Muscle layer of colon (tissue), 2 donors: ENCODE results near the gene TRIM29.

Experiments
- H3K27ac ChIP-seq: one replicate; pipeline ENCODE4 v1.7.0; 2013; ENCODE audit warnings: low read depth, mild to moderate bottlenecking, low read length, moderate library complexity
- H3K27me3 ChIP-seq, 2 donors: one replicate each; pipeline ENCODE4 v1.7.0; 2013; ENCODE audit warnings: low read length in 2 of 2, mild to moderate bottlenecking in 2 of 2; ENCODE audit not compliant: insufficient read depth in 2 of 2, control insufficient read depth in 1 of 2
- H3K36me3 ChIP-seq: one replicate; pipeline ENCODE4 v1.7.0; 2013; ENCODE audit warnings: mild to moderate bottlenecking, low read length; ENCODE audit not compliant: insufficient read depth
- H3K4me1 ChIP-seq: one replicate; pipeline ENCODE4 v1.7.0; 2013; ENCODE audit warnings: mild to moderate bottlenecking, low read length; ENCODE audit not compliant: insufficient read depth
- H3K4me3 ChIP-seq, 2 donors: one replicate each; pipeline ENCODE4 v1.7.0; 2013; ENCODE audit warnings: low read length in 2 of 2, low read depth in 1 of 2, mild to moderate bottlenecking in 1 of 2, moderate library complexity in 1 of 2
- H3K9ac ChIP-seq: one replicate; pipeline ENCODE4 v1.7.0; 2013; ENCODE audit warnings: low read length
- H3K9me3 ChIP-seq: one replicate; pipeline ENCODE4 v1.7.0; 2013; ENCODE audit warnings: mild to moderate bottlenecking, low read length
- donor health status: abdominal sarcoma.
- donor health status: Adenocarcinoma of cecum.

Gene TRIM29

GRCh38 chr11:120079750-120080610 is 57.9 kb downstream of the TRIM29 start:
- no peak overlapping the region for H3K9ac ChIP-seq
- H3K36me3 ChIP-seq = no peaks in the 10 kb centered on the region
- H3K9me3 ChIP-seq = no peaks in the 10 kb centered on the region
- no peaks in the 10 kb centered on the region for H3K27me3 ChIP-seq
- no peak overlapping the region for H3K27ac ChIP-seq
- H3K4me1 ChIP-seq = no peaks in the 10 kb centered on the region
- no peak overlapping the region for H3K4me3 ChIP-seq

GRCh38 chr11:120078397-120078796 is 59.5 kb downstream of the TRIM29 start:
- Histone ChIP-seq H3K4me1 (no peaks in the 10 kb centered on the region), H3K9ac (no peak overlapping the region), H3K9me3 (no peaks in the 10 kb centered on the region), H3K36me3 (no peaks in the 10 kb centered on the region), H3K27ac (no peak overlapping the region), H3K4me3 (no peak overlapping the region), H3K27me3 (no peaks in the 10 kb centered on the region)

GRCh38 chr11:120074076-120074475 is 63.8 kb downstream of the TRIM29 start:
- no peaks in the 10 kb centered on the region for H3K36me3 ChIP-seq
- no peak overlapping the region for H3K9ac ChIP-seq
- H3K4me3 ChIP-seq = no peak overlapping the region
- H3K27me3 ChIP-seq = no peaks in the 10 kb centered on the region
- H3K9me3 ChIP-seq = no peaks in the 10 kb centered on the region
- no peak overlapping the region for H3K27ac ChIP-seq
- no peaks in the 10 kb centered on the region for H3K4me1 ChIP-seq

- Histone ChIP-seq H3K9ac (no peak overlapping the region), H3K4me1 (no peaks in the 10 kb centered on the region), H3K4me3 (no peak overlapping the region), H3K27me3 (no peaks in the 10 kb centered on the region), H3K27ac (no peak overlapping the region), H3K36me3 (no peaks in the 10 kb centered on the region), H3K9me3 (no peaks in the 10 kb centered on the region)
Observed at GRCh38 chr11:120073196-120073595, 64.7 kb downstream of the TRIM29 start.

GRCh38 chr11:120068114-120068573 is 69.8 kb downstream of the TRIM29 start:
- no peaks in the 10 kb centered on the region for H3K9me3 ChIP-seq
- no peak overlapping the region for H3K9ac ChIP-seq
- no peaks in the 10 kb centered on the region for H3K4me1 ChIP-seq
- no peak overlapping the region for H3K4me3 ChIP-seq
- no peak overlapping the region for H3K27ac ChIP-seq
- no peaks in the 10 kb centered on the region for H3K27me3 ChIP-seq
- H3K36me3 ChIP-seq = no peaks in the 10 kb centered on the region

GRCh38 chr11:120067438-120068113 is 70.3 kb downstream of the TRIM29 start:
- Histone ChIP-seq H3K9me3 (no peaks in the 10 kb centered on the region), H3K36me3 (no peaks in the 10 kb centered on the region), H3K27me3 (no peaks in the 10 kb centered on the region), H3K9ac (no peak overlapping the region), H3K4me3 (no peak overlapping the region), H3K4me1 (no peaks in the 10 kb centered on the region), H3K27ac (no peak overlapping the region)

GRCh38 chr11:120066738-120067437 is 71.0 kb downstream of the TRIM29 start:
- no peak overlapping the region for H3K4me3 ChIP-seq
- H3K36me3 ChIP-seq = no peaks in the 10 kb centered on the region
- H3K27ac ChIP-seq = no peak overlapping the region
- H3K9me3 ChIP-seq = no peaks in the 10 kb centered on the region
- H3K4me1 ChIP-seq = no peaks in the 10 kb centered on the region
- no peaks in the 10 kb centered on the region for H3K27me3 ChIP-seq
- no peak overlapping the region for H3K9ac ChIP-seq

- no peaks in the 10 kb centered on the region for H3K9me3 ChIP-seq
- H3K36me3 ChIP-seq = no peaks in the 10 kb centered on the region
- H3K27me3 ChIP-seq = peaks cover 0 to 5% of the 10 kb centered on the region in 2 donors
- no peak overlapping the region for H3K4me3 ChIP-seq
- no peak overlapping the region for H3K27ac ChIP-seq
- H3K4me1 ChIP-seq = no peaks in the 10 kb centered on the region
- H3K9ac ChIP-seq = no peak overlapping the region
Observed at GRCh38 chr11:120065876-120066275, 72.0 kb downstream of the TRIM29 start.

GRCh38 chr11:120065176-120065575 is 72.7 kb downstream of the TRIM29 start:
- Histone ChIP-seq H3K36me3 (no peaks in the 10 kb centered on the region), H3K9ac (no peak overlapping the region), H3K4me1 (no peaks in the 10 kb centered on the region), H3K27ac (no peak overlapping the region), H3K4me3 (no peak overlapping the region), H3K27me3 (peaks cover 0 to 5% of the 10 kb centered on the region in 2 donors), H3K9me3 (no peaks in the 10 kb centered on the region)

- no peaks in the 10 kb centered on the region for H3K36me3 ChIP-seq
- H3K9ac ChIP-seq = no peak overlapping the region
- no peaks in the 10 kb centered on the region for H3K9me3 ChIP-seq
- H3K27me3 ChIP-seq = peaks cover 0 to 5% of the 10 kb centered on the region in 2 donors
- no peak overlapping the region for H3K4me3 ChIP-seq
- no peak overlapping the region for H3K27ac ChIP-seq
- no peaks in the 10 kb centered on the region for H3K4me1 ChIP-seq
Observed at GRCh38 chr11:120064341-120064740, 73.6 kb downstream of the TRIM29 start.

- no peaks in the 10 kb centered on the region for H3K9me3 ChIP-seq
- H3K27ac ChIP-seq = no peak overlapping the region
- H3K4me1 ChIP-seq = no peaks in the 10 kb centered on the region
- peaks cover 0 to 5% of the 10 kb centered on the region in 2 donors for H3K27me3 ChIP-seq
- H3K36me3 ChIP-seq = no peaks in the 10 kb centered on the region
- H3K4me3 ChIP-seq = no peak overlapping the region
- H3K9ac ChIP-seq = no peak overlapping the region
Observed at GRCh38 chr11:120063686-120064340, 74.1 kb downstream of the TRIM29 start.
